Measurements from ENCODE around the gene HDAC2.
A peak's percentile ranks its signal among the peaks of the same experiment; 100 is the strongest.
"Not testable (repeated sequence)": the region's sequence is repeated elsewhere in the genome, so short reads cannot be mapped to it uniquely, and the experiment has no call there.

HDAC2 gene

DNA sequence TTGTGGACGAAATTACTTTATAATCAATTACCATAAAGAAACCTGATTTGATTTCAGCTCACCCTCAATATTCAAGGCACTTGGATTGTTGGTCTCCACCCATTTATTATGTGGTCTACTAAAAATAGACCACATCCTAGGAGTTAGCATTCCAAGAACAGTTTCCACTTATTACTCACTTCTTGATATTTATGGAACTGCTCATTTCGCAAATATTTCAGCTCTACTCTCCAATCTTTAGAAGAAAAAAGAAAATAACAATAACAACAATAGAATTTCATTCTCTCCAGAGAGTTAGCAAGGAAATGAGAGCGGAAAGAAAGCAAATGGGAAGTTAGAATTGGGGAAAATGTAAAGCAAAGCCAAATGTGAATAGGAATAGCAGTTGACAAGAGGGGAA, 26.2 kb upstream of the HDAC2 start:
- peak overlapping the region; percentile 85 for H3K27ac ChIP-seq
- DNase-seq: peak; percentile 47

GRCh38 chr6:113995634-113996033, 24.7 kb upstream of the HDAC2 start:
- no peak for TF ChIP-seq CTCF (IDR thresholded peaks at IDR 0.05; ENCODE audit: low read depth, low read length, missing control alignments)
- in situ Hi-C loops (cut with HindIII; ENCODE audit: low pct_ligation_motif_present, low sequenced_read_pairs): no loop called here

More for the DNA sequence above, 26.2 kb upstream of the HDAC2 start:
- Histone ChIP-seq H3K36me3 (replicated peaks) (no peaks in the 10 kb centered on the region), H3K27me3 (replicated peaks) (no peaks in the 10 kb centered on the region), H3K4me3 (ENCODE audit: low read depth, low read length) (no peak overlapping the region)
- no peak for TF ChIP-seq CTCF (IDR thresholded peaks at IDR 0.05; ENCODE audit: low read depth, low read length, missing control alignments)
- in situ Hi-C loops (cut with HindIII; ENCODE audit: low pct_ligation_motif_present, low sequenced_read_pairs): no loop called here

GRCh38 chr6:113994934-113995342, 24.0 kb upstream of the HDAC2 start:
- H3K4me3 ChIP-seq (ENCODE audit: low read depth, low read length): no peak overlapping the region
- H3K27me3 ChIP-seq (replicated peaks): no peaks in the 10 kb centered on the region
- peak; percentile 96 for DNase-seq
- in situ Hi-C loops (cut with HindIII; ENCODE audit: low pct_ligation_motif_present, low sequenced_read_pairs): no loop called here
- H3K27ac ChIP-seq: peak overlapping the region; percentile 85
- no peaks in the 10 kb centered on the region for H3K36me3 ChIP-seq (replicated peaks)
- TF ChIP-seq CTCF (IDR thresholded peaks at IDR 0.05; ENCODE audit: low read depth, low read length, missing control alignments): peak; percentile 93

More at GRCh38 chr6:113995634-113996033, 24.7 kb upstream of the HDAC2 start:
- peak; percentile 96 for DNase-seq
- Histone ChIP-seq H3K36me3 (replicated peaks) (no peaks in the 10 kb centered on the region), H3K27me3 (replicated peaks) (no peaks in the 10 kb centered on the region), H3K27ac (peak overlapping the region; percentile 85), H3K4me3 (ENCODE audit: low read depth, low read length) (no peak overlapping the region)

DNA sequence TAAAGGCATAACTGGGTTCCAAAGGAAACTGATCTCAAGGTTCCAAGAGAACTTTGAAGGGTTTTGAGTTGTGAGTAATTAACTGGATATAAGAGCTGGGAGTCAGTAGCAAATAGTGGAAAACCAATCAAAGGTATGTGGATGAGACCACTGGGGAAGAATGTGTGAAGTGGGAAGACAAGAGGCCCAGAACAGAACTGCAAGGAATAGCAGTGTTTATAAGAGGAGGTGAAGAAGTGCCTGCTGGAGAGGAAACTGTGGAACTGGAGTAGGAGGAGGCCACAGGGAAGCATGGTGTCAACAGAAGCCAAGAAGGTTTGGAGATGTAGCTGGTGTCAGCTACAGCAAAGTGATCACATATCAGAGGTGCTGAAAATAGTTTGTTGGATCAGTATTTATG, 18.7 kb upstream of the HDAC2 start:
- H3K4me3 ChIP-seq (ENCODE audit: low read depth, low read length): no peak overlapping the region
- no peaks in the 10 kb centered on the region for H3K27me3 ChIP-seq (replicated peaks)
- in situ Hi-C loops (cut with HindIII; ENCODE audit: low pct_ligation_motif_present, low sequenced_read_pairs): no loop called here
- DNase-seq: no peak
- TF ChIP-seq CTCF (IDR thresholded peaks at IDR 0.05; ENCODE audit: low read depth, low read length, missing control alignments): no peak
- H3K27ac ChIP-seq: no peak overlapping the region
- no peaks in the 10 kb centered on the region for H3K36me3 ChIP-seq (replicated peaks)

DNA sequence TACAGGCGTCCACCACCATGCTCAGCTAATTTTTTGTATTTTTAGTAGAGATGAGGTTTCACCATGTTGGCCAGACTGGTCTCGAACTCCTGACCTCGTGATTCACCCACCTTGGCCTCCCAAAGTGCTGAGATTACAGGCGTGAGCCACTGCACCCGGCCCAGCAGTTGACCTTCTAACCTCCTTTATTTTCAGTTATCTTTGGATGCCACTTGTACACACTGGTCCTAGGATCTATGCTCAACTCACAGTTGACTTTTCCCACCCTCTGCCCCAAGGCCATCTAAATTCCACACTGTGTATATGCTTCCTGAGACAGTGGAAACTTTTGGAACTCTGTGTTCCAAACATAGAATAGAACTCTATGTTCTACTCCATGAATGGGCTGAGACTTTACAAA, 11.7 kb upstream of the HDAC2 start:
- in situ Hi-C loops (cut with HindIII; ENCODE audit: low pct_ligation_motif_present, low sequenced_read_pairs); H3K27me3 ChIP-seq (replicated peaks); DNase-seq; H3K4me3 ChIP-seq (ENCODE audit: low read depth, low read length); H3K27ac ChIP-seq; H3K36me3 ChIP-seq (replicated peaks): not testable (repeated sequence)

DNA sequence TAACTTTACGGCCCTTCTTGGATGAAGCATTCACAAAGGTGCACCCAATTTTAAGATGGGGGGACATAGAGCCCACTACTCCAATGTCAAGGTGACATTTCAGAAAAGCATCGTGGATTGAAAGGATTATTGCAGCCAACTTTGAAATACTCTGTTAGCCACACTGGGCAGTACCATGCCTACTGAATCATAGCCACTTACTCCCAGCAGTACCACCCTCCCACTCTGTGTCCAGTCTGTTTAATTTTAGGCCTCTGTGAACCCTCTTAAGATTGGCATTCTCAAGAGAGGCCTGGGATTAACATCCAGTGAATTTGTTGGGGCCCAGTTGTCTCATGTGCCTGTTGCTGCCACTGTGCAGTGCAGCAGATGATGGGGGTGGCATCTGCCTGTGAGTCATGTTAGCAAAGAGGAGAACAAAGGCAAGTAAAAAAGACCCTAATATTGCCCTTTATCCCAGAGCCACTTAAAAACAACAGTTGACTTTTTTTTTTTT, 11.2 kb upstream of the HDAC2 start:
- Histone ChIP-seq H3K27ac (no peak overlapping the region), H3K27me3 (replicated peaks) (no peaks in the 10 kb centered on the region), H3K36me3 (replicated peaks) (no peaks in the 10 kb centered on the region), H3K4me3 (ENCODE audit: low read depth, low read length) (no peak overlapping the region)
- TF ChIP-seq CTCF (IDR thresholded peaks at IDR 0.05; ENCODE audit: low read depth, low read length, missing control alignments): no peak
- no peak for DNase-seq
- in situ Hi-C loops (cut with HindIII; ENCODE audit: low pct_ligation_motif_present, low sequenced_read_pairs): no loop called here
